GM19372 (cell line): ENCODE measurements around the gene BTBD17.

Experiments used
- ATAC-seq: cut with Tn5 transposase; IDR thresholded peaks from one replicate; pipeline ENCODE4 v1.9.1; 2021; ENCODE audit warnings: mild to moderate bottlenecking, low read depth, moderate library complexity; ENCODE audit not compliant: unreplicated experiment

Gene BTBD17

DNA sequence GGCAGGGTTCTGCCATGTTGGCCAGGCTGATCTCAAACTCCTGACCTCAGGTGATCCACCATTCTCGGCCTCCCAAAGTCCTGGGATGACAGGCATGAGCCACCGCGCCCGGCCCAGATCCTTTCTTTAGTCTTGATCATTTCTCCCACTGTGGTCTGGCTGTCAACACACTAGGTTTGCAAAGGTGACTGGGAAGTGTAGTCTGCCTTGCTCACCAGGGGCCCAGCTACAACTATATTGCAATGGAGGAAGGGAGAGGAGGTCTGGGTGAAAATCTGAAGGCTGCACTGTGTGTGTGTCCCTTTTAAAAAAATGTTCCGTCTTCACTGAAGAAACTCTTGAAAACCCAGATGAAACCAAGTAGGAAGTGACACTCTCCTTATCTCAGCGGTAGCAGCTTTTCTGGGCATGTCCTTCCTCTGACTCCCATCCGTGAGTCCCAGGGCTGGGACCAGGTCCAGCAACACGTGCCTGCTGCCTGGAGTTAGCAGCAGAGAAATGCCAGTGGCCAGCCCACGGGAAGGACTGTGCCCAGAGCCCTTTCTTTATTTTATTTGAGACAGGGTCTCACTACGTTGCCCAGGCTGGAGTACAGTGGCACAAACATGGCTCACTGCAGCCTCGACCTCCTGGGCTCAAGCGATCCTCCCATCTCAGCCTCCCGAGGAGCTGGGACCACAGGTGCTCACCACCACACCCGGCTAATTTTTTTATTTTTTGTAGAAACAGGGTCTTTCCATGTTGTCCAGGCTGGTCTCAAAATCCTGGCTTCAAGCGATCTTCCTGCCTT lies 53.5 kb downstream of the BTBD17 start:
- ATAC-seq = no peak
